HCT116 (cell line): ENCODE data around the gene DNASE2B. TPM values are rescaled to one million over a fixed set of nuclear protein-coding genes. Genes with fewer than 3 reads are reported as not detected.

Source experiments
- ATAC-seq: fragments of 200-7000 bp; cut with Tn5 transposase; 2 replicates; pipeline ENCODE4 v1.9.1; 2020; ENCODE audit warnings: mild to moderate bottlenecking, moderate library complexity
- BruUV-seq: library from RNA; stranded (reverse); fragments of 400-500 nt; replicated peaks from 2 replicates; lab custom pipeline; 2021; lab: Mats Ljungman, UMichigan
- CTCF ChIA-PET: fragments of 300-600 bp; sonication (Branson Sonifier 250); formaldehyde crosslinking; loops from one replicate; lab custom pipeline; 2021; ENCODE audit warnings: antibody characterized with exemption; lab: Charles Lee
- POLR2A ChIA-PET: fragments of 300-600, 350-600 bp; sonication (Branson Sonifier 250); formaldehyde crosslinking; loops from one replicate; lab custom pipeline; 2021; ENCODE audit warnings: antibody characterized with exemption; lab: Charles Lee
- RAD21 ChIA-PET, 2 experiments: fragments of 300-600 bp; sonication (Branson Sonifier 250); formaldehyde crosslinking; loops; one replicate each; lab custom pipeline; 2023; ENCODE audit warnings: low total read pairs in 2 of 2; ENCODE audit not compliant: uncharacterized antibody in 2 of 2, unreplicated experiment in 2 of 2, low non-redundant PET in 1 of 2; lab: Charles Lee
- DNase-seq: peaks from one replicate; pipeline ENCODE4 v3.0.0-alpha.2; 2010; ENCODE audit warnings: low read depth, low spot score
- H2AFZ ChIP-seq: fragments of 200-600 bp; shearing (Covaris generic), sonication (generic); 2 replicates; pipeline ENCODE4 v1.6.1; 2017; ENCODE audit warnings: low read depth, mixed run types, mixed read lengths, antibody characterized with exemption, low read length; ENCODE audit not compliant: poor library complexity, severe bottlenecking
- H3K27ac ChIP-seq: 2 replicates; pipeline ENCODE4 v1.5.1; 2012; ENCODE audit warnings: low read depth, low read length
- H3K27me3 ChIP-seq: fragments of 200-600 bp; sonication (generic); 2 replicates; pipeline ENCODE4 v1.6.1; 2016; ENCODE audit warnings: mixed run types, low read length, mixed read lengths; ENCODE audit not compliant: insufficient read depth
- H3K36me3 ChIP-seq, 2 experiments: fragments of 200-500 bp in 1 of 2; fragments of 200-600 bp in 1 of 2; sonication (Bioruptor generic) in 1 of 2; sonication (generic) in 1 of 2; 2 replicates each; pipeline versions ENCODE4 v1.5.1 to v1.6.1; 2014 to 2016; ENCODE audit warnings: low read length in 2 of 2, inconsistent platforms in 1 of 2, mixed read lengths in 1 of 2, mixed run types in 1 of 2; ENCODE audit not compliant: insufficient read depth in 2 of 2, control insufficient read depth in 1 of 2
- H3K4me1 ChIP-seq, 2 experiments: fragments of 200-600 bp in 1 of 2; sonication (generic) in 1 of 2; 2 replicates each; pipeline versions ENCODE4 v1.5.1 to v1.6.1; 2012 to 2017; ENCODE audit warnings: low read length in 2 of 2, inconsistent platforms in 1 of 2, mild to moderate bottlenecking in 1 of 2, mixed read lengths in 1 of 2, mixed run types in 1 of 2, moderate library complexity in 1 of 2; ENCODE audit not compliant: insufficient read depth in 2 of 2, control insufficient read depth in 1 of 2
- H3K4me2 ChIP-seq: fragments of 200-600 bp; sonication (generic); 2 replicates; pipeline ENCODE4 v1.6.1; 2017; ENCODE audit warnings: mixed run types, low read length, mixed read lengths
- H3K4me3 ChIP-seq, 2 experiments: fragments of 200-600 bp in 1 of 2; sonication (generic) in 1 of 2; replicated peaks in 1 of 2; 2 replicates each; pipeline ENCODE4 v1.5.1; 2011 to 2016; ENCODE audit warnings: low read length in 2 of 2, control low read depth in 1 of 2, low read depth in 1 of 2, mild to moderate bottlenecking in 1 of 2, mixed read lengths in 1 of 2, mixed run types in 1 of 2
- H3K79me2 ChIP-seq: fragments of 200-600 bp; sonication (generic); 2 replicates; pipeline ENCODE4 v1.6.1; 2017; ENCODE audit warnings: mild to moderate bottlenecking, mixed run types, low read length, moderate library complexity, mixed read lengths; ENCODE audit not compliant: insufficient read depth
- H3K9ac ChIP-seq: fragments of 200-600 bp; sonication (generic); 2 replicates; pipeline ENCODE4 v1.6.1; 2016; ENCODE audit warnings: low read length, mixed read lengths
- H3K9me2 ChIP-seq: fragments of 200-600 bp; sonication (generic), shearing (Covaris generic); 2 replicates; pipeline ENCODE4 v1.6.1; 2017; ENCODE audit warnings: mixed run types, mild to moderate bottlenecking, moderate library complexity; ENCODE audit not compliant: insufficient read depth
- H3K9me3 ChIP-seq, 2 experiments: fragments of 200-500 bp in 1 of 2; fragments of 200-600 bp in 1 of 2; sonication (Bioruptor generic) in 1 of 2; sonication (generic) in 1 of 2; 2 replicates each; pipeline ENCODE4 v1.6.1; 2014 to 2017; ENCODE audit warnings: low read length in 2 of 2, mixed read lengths in 2 of 2, inconsistent platforms in 1 of 2, low read depth in 1 of 2, mild to moderate bottlenecking in 1 of 2, mixed run types in 1 of 2, moderate library complexity in 1 of 2; ENCODE audit not compliant: control insufficient read depth in 1 of 2, insufficient read depth in 1 of 2
- H4K20me1 ChIP-seq: fragments of 200-600 bp; sonication (generic), shearing (Covaris generic); 2 replicates; pipeline ENCODE4 v1.6.1; 2017; ENCODE audit warnings: mixed run types, mild to moderate bottlenecking, moderate library complexity; ENCODE audit not compliant: insufficient read depth
- CBX3 ChIP-seq: IDR thresholded peaks from 2 replicates; pipeline ENCODE4 v1.6.1; 2012; ENCODE audit warnings: low read depth
- EGR1 ChIP-seq: IDR thresholded peaks from 2 replicates; pipeline ENCODE4 v1.6.1; 2012; ENCODE audit warnings: low read depth
- ELF1 ChIP-seq: IDR thresholded peaks from 2 replicates; pipeline ENCODE4 v1.6.1; 2012; ENCODE audit warnings: low read depth, borderline replicate concordance
- EZH2phosphoT487 ChIP-seq: fragments of 200-600 bp; IDR thresholded peaks from 2 replicates; pipeline ENCODE4 v1.6.1; 2018; ENCODE audit warnings: antibody characterized with exemption, borderline replicate concordance
- POLR2A ChIP-seq: IDR thresholded peaks from 2 replicates; pipeline ENCODE4 v1.7.0; 2011; ENCODE audit warnings: borderline replicate concordance; ENCODE audit not compliant: insufficient read depth, insufficient read length; ENCODE audit errors: extremely low read depth
- POLR2AphosphoS5 ChIP-seq: IDR thresholded peaks from 2 replicates; pipeline ENCODE4 v1.6.1; 2011; ENCODE audit warnings: mild to moderate bottlenecking, low read depth, low read length, moderate library complexity
- RAD21 ChIP-seq: IDR thresholded peaks from 2 replicates; pipeline ENCODE4 v1.6.1; 2012; ENCODE audit warnings: low read depth, mild to moderate bottlenecking
- SIN3A ChIP-seq: IDR thresholded peaks from 2 replicates; pipeline ENCODE4 v1.6.1; 2012; ENCODE audit warnings: low read depth
- SP1 ChIP-seq: IDR thresholded peaks from 2 replicates; pipeline ENCODE4 v1.6.1; 2012; ENCODE audit warnings: low read depth
- SRF ChIP-seq: IDR thresholded peaks from 2 replicates; pipeline ENCODE4 v1.6.1; 2012; ENCODE audit warnings: low read depth
- YY1 ChIP-seq: IDR thresholded peaks from 2 replicates; pipeline ENCODE4 v1.6.1; 2011; ENCODE audit warnings: low read length, low read depth, moderate library complexity, mild to moderate bottlenecking; ENCODE audit not compliant: insufficient replicate concordance; ENCODE audit errors: extremely low read depth
- ZNF274 ChIP-seq: fragments of 200-500 bp; sonication (Bioruptor generic); IDR thresholded peaks from 2 replicates; pipeline ENCODE4 v1.6.1; 2014; ENCODE audit warnings: mild to moderate bottlenecking, low read depth, low read length, inconsistent platforms
- intact Hi-C: fragments of 100-400 bp; cut with micrococcal nuclease; formaldehyde crosslinking; loops from 2 replicates; pipeline ENCODE4 v1.10.0; 2022
- total RNA-seq: library from RNA; stranded (reverse); gene quantifications from one replicate; pipeline ENCODE4 v1.2.1, GENCODE V29; 2021; ENCODE audit not compliant: unreplicated experiment
- TF ChIP-seq, protein P1 (sequence below): IDR thresholded peaks from 2 replicates; pipeline ENCODE4 v1.6.1; 2012
- TF ChIP-seq, protein P2 (sequence below): IDR thresholded peaks from 2 replicates; pipeline ENCODE4 v1.6.1; 2012; ENCODE audit warnings: low read depth
- TF ChIP-seq, protein P3 (sequence below), 3 experiments: fragments of 200-600 bp in 1 of 3; sonication (generic) in 1 of 3; IDR thresholded peaks in 2 of 3; conservative IDR thresholded peaks in 1 of 3; 2 replicates each; pipeline ENCODE4 v1.5.1; 2012 to 2017; ENCODE audit warnings: low read depth in 2 of 3, low read length in 2 of 3, antibody characterized with exemption in 1 of 3, borderline replicate concordance in 1 of 3, control low read depth in 1 of 3, mild to moderate bottlenecking in 1 of 3, mixed read lengths in 1 of 3, mixed run types in 1 of 3, moderate library complexity in 1 of 3; ENCODE audit not compliant: insufficient read depth in 1 of 3
- TF ChIP-seq, protein P4 (sequence below): IDR thresholded peaks from 2 replicates; pipeline ENCODE4 v1.6.1; 2012

The DNASE2B gene
- total RNA-seq, 1 experiment from 2014 or later: 0.42 TPM

DNA sequence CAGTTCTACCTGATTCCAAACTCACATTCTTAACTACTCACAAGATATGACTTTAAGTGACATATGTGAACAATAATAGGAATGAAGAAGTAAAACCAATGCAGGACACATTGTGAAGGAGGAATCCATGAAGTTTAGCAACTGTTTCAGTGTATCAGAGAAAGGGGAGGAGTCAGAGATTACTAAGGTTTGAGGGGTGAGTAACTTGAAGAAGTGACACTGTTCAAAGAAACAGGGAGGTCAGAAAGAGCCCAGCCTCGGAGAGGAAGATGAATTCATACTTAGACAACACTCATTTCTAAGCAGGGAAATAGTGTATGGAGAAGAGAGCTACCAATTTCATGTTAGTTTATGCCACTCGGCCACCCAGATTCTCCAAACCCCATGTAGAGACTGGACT lies 52.6 kb downstream of the DNASE2B start:
- no peak overlapping the region for H3K27ac ChIP-seq
- no peaks in the 10 kb centered on the region for H3K9me3 ChIP-seq
- DNase-seq (no peak), ATAC-seq (no peak)
- no peak overlapping the region for H3K4me3 ChIP-seq
- CTCF ChIA-PET: interaction anchor here (1.3 kb wide), 1 partner anchor 310 kb away, joined by 3 read pairs; no protein-coding TSS in a partner anchor
- H3K9ac ChIP-seq: no peak overlapping the region
- no peaks in the 10 kb centered on the region for H3K36me3 ChIP-seq
- TF ChIP-seq, protein P1, sequence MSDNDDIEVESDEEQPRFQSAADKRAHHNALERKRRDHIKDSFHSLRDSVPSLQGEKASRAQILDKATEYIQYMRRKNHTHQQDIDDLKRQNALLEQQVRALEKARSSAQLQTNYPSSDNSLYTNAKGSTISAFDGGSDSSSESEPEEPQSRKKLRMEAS: no peak
- TF ChIP-seq SIN3A (no peak), POLR2A (no peak), YY1 (no peak), SRF (no peak), RAD21 (no peak), POLR2AphosphoS5 (no peak), ELF1 (no peak), EGR1 (no peak), ZNF274 (no peak), SP1 (no peak), CBX3 (no peak), EZH2phosphoT487 (no peak)
- TF ChIP-seq, protein P2, sequence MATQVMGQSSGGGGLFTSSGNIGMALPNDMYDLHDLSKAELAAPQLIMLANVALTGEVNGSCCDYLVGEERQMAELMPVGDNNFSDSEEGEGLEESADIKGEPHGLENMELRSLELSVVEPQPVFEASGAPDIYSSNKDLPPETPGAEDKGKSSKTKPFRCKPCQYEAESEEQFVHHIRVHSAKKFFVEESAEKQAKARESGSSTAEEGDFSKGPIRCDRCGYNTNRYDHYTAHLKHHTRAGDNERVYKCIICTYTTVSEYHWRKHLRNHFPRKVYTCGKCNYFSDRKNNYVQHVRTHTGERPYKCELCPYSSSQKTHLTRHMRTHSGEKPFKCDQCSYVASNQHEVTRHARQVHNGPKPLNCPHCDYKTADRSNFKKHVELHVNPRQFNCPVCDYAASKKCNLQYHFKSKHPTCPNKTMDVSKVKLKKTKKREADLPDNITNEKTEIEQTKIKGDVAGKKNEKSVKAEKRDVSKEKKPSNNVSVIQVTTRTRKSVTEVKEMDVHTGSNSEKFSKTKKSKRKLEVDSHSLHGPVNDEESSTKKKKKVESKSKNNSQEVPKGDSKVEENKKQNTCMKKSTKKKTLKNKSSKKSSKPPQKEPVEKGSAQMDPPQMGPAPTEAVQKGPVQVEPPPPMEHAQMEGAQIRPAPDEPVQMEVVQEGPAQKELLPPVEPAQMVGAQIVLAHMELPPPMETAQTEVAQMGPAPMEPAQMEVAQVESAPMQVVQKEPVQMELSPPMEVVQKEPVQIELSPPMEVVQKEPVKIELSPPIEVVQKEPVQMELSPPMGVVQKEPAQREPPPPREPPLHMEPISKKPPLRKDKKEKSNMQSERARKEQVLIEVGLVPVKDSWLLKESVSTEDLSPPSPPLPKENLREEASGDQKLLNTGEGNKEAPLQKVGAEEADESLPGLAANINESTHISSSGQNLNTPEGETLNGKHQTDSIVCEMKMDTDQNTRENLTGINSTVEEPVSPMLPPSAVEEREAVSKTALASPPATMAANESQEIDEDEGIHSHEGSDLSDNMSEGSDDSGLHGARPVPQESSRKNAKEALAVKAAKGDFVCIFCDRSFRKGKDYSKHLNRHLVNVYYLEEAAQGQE: no peak
- TF ChIP-seq, protein P3, sequence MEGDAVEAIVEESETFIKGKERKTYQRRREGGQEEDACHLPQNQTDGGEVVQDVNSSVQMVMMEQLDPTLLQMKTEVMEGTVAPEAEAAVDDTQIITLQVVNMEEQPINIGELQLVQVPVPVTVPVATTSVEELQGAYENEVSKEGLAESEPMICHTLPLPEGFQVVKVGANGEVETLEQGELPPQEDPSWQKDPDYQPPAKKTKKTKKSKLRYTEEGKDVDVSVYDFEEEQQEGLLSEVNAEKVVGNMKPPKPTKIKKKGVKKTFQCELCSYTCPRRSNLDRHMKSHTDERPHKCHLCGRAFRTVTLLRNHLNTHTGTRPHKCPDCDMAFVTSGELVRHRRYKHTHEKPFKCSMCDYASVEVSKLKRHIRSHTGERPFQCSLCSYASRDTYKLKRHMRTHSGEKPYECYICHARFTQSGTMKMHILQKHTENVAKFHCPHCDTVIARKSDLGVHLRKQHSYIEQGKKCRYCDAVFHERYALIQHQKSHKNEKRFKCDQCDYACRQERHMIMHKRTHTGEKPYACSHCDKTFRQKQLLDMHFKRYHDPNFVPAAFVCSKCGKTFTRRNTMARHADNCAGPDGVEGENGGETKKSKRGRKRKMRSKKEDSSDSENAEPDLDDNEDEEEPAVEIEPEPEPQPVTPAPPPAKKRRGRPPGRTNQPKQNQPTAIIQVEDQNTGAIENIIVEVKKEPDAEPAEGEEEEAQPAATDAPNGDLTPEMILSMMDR (IDR thresholded peaks at IDR 0.05 in 2 of 3, conservative IDR thresholded peaks at IDR 0.05 in 1 of 3; ENCODE audit: borderline replicate concordance in 1 of 3, insufficient read depth in 1 of 3, low read depth in 2 of 3, low read length in 2 of 3): no peak
- TF ChIP-seq, protein P4, sequence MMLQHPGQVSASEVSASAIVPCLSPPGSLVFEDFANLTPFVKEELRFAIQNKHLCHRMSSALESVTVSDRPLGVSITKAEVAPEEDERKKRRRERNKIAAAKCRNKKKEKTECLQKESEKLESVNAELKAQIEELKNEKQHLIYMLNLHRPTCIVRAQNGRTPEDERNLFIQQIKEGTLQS: no peak
- no peak overlapping the region for H3K4me2 ChIP-seq
- H4K20me1 ChIP-seq: no peaks in the 10 kb centered on the region
- no TSS peak for BruUV-seq
- POLR2A ChIA-PET: no interaction called here
- intact Hi-C loops: no loop called here
- RAD21 ChIA-PET: no interaction called here
- no peaks in the 10 kb centered on the region for H3K79me2 ChIP-seq
- no peaks in the 10 kb centered on the region for H3K4me1 ChIP-seq
- H3K27me3 ChIP-seq: no peaks in the 10 kb centered on the region
- peak overlapping the region; percentile 55 for H2AFZ ChIP-seq
- no peaks in the 10 kb centered on the region for H3K9me2 ChIP-seq
